ENCODE measurements around the gene MLYCD. TPM values are rescaled to one million over a fixed set of nuclear protein-coding genes. Genes with fewer than 3 reads are reported as not detected.

Gene MLYCD
- total and polyA plus RNA-seq, 7 donors: 1.8 to 16.3 (median 9.3) TPM

DNA sequence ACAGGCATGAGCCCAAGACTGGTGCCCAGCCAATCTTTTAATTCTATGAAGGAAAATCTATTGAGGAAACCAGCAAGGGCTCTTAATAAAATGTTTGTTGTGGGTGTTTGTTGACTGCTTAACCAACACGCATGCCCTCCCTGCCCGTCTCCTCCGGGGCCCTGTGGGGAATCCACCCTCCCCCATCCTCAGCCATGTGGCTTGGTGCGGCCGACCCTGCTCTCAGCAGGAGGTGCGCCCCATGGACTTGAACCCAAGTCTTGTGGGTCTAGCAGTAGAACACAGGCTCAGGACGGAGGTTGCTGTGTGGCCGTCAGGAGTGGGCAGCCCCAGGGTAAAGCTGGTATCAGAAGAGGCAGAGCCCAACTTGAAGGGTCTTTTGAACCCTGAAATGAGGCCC, 45.1 kb upstream of the MLYCD start:
- H3K4me1 ChIP-seq: no peaks in the 10 kb centered on the region
- H3K27ac ChIP-seq: no peak overlapping the region
- DNase-seq: no peak
- H3K9me3 ChIP-seq: no peaks in the 10 kb centered on the region
- no peaks in the 10 kb centered on the region for H3K27me3 ChIP-seq
- TF ChIP-seq POLR2AphosphoS5 (IDR thresholded peaks at IDR 0.05): no peak
- no peaks in the 10 kb centered on the region for H3K36me3 ChIP-seq
- intact Hi-C loops (cut with DNase I): no loop called here
- WGBS, 2 donors: 93 to 97% methylated on average over 8 of the region's 8 CpGs
- no peak overlapping the region for H3K4me3 ChIP-seq

DNA sequence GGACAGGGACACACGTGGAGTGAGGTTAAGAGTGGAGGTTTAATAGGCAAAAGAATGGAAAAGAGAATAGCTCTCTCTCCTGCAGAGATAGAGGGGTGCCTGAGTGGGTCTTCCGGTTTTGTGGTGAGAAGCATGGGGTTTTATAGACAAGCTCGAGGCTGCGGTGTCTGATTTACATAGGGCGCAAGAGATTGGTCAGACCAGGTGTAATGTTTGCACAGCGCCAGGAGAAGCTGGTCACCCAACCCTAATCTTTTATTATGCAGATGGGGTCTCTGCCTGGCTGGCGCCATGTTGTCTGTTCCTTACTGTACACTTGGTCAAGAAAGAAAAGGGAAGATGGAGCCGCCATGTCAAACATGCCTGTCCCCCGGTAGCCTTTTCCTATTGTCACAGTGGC, 44.5 kb upstream of the MLYCD start:
- H3K27me3 ChIP-seq: no peaks in the 10 kb centered on the region
- no peaks in the 10 kb centered on the region for H3K9me3 ChIP-seq
- WGBS, 2 donors: 81 to 84% methylated on average over 9 of the region's 9 CpGs
- TF ChIP-seq, protein P1, sequence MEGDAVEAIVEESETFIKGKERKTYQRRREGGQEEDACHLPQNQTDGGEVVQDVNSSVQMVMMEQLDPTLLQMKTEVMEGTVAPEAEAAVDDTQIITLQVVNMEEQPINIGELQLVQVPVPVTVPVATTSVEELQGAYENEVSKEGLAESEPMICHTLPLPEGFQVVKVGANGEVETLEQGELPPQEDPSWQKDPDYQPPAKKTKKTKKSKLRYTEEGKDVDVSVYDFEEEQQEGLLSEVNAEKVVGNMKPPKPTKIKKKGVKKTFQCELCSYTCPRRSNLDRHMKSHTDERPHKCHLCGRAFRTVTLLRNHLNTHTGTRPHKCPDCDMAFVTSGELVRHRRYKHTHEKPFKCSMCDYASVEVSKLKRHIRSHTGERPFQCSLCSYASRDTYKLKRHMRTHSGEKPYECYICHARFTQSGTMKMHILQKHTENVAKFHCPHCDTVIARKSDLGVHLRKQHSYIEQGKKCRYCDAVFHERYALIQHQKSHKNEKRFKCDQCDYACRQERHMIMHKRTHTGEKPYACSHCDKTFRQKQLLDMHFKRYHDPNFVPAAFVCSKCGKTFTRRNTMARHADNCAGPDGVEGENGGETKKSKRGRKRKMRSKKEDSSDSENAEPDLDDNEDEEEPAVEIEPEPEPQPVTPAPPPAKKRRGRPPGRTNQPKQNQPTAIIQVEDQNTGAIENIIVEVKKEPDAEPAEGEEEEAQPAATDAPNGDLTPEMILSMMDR (IDR thresholded peaks at IDR 0.05): no peak
- TF ChIP-seq POLR2A (IDR thresholded peaks at IDR 0.05) (no peak), EP300 (IDR thresholded peaks at IDR 0.05) (no peak), POLR2AphosphoS5 (IDR thresholded peaks at IDR 0.05) (no peak)
- no peak overlapping the region for H3K27ac ChIP-seq
- no peak overlapping the region for H3K4me3 ChIP-seq
- intact Hi-C loops (cut with DNase I): no loop called here
- H3K4me1 ChIP-seq: no peaks in the 10 kb centered on the region
- no peaks in the 10 kb centered on the region for H3K36me3 ChIP-seq
- DNase-seq: no peak

DNA sequence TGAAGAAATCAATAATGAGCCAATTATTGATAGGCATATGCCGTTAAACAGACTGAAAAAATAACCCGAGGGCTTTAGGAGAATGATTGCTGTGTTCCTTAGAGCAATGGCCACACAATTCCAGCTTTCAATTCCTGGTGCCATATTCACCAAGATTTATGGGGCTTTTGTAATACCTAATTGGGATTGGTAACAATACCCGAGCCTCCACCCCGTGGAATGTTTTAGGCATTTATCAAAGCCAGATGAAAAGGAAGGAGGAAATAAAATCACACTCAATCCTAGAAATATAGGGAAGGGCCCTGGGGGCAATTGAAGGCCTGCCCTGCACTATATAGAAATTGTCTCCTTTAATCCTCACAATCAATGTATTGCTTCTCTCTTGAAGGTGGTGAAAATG, 42.1 kb upstream of the MLYCD start:
- Histone ChIP-seq H3K36me3 (no peaks in the 10 kb centered on the region), H3K9me3 (no peaks in the 10 kb centered on the region), H3K4me3 (no peak overlapping the region), H3K27ac (no peak overlapping the region), H3K4me1 (no peaks in the 10 kb centered on the region), H3K27me3 (no peaks in the 10 kb centered on the region)
- no peak for DNase-seq
- WGBS, 2 donors: 54 to 79% methylated on average over 4 of the region's 4 CpGs
- no peak for TF ChIP-seq POLR2A (IDR thresholded peaks at IDR 0.05)
- intact Hi-C loops (cut with DNase I): no loop called here

DNA sequence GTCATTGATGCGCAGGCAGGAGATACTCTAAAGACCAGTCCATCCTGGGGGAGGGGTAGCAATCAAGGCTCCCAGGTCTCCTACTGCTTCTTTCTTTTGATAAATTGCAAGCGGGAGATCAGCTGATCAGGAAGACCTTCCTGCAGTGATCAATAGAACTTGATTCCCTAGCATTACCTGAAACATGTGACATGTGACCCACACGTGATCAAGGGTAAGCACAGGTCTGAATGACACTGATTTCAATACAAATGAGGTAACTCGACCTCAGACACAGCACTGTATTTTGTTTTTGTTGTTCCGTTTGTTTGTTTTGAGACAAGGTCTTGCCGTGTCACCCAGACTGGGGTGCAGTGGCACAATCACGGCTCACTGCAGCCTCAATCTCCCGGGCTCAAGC, 39.6 kb upstream of the MLYCD start:
- Histone ChIP-seq H3K9me3 (no peaks in the 10 kb centered on the region), H3K4me3 (no peak overlapping the region), H3K27ac (no peak overlapping the region), H3K4me1 (no peaks in the 10 kb centered on the region), H3K27me3 (no peaks in the 10 kb centered on the region), H3K36me3 (no peaks in the 10 kb centered on the region)
- TF ChIP-seq, protein P1 (IDR thresholded peaks at IDR 0.05): no peak
- TF ChIP-seq POLR2A (IDR thresholded peaks at IDR 0.05) (no peak), POLR2AphosphoS5 (IDR thresholded peaks at IDR 0.05) (no peak), EP300 (IDR thresholded peaks at IDR 0.05) (no peak)
- intact Hi-C loops (cut with DNase I): no loop called here
- no peak for DNase-seq
- WGBS, 2 donors: 81 to 86% methylated on average over 8 of the region's 8 CpGs

DNA sequence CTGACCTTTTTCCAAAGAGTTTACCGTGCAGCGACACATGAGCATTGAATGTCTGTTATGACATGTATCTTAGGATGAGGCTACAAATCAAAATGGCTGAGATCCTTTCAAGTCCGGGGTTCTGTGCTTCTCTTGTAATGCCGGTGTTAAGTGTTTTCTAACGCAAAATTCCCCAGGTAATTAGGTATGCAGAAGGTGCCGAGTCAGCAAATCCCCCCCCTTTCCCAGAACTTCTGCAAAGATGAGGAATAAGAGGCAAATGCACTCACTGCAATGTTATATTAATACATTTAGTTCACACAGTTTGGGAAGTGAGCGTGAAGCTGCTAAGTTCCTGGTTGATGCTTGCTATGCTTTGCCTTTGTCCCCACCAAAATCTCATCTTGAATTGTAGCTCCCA, 36.3 kb upstream of the MLYCD start:
- Histone ChIP-seq H3K27ac (no peak overlapping the region), H3K27me3 (no peaks in the 10 kb centered on the region), H3K36me3 (no peaks in the 10 kb centered on the region), H3K9me3 (no peaks in the 10 kb centered on the region), H3K4me1 (no peaks in the 10 kb centered on the region), H3K4me3 (no peak overlapping the region)
- no peak for DNase-seq
- 53 to 77% methylated on average over 7 of the region's 7 CpGs for WGBS, 2 donors
- TF ChIP-seq POLR2A (IDR thresholded peaks at IDR 0.05) (no peak), POLR2AphosphoS5 (IDR thresholded peaks at IDR 0.05) (no peak), EP300 (IDR thresholded peaks at IDR 0.05) (no peak)
- TF ChIP-seq, protein P1 (IDR thresholded peaks at IDR 0.05): no peak
- intact Hi-C loops (cut with DNase I): no loop called here

DNA sequence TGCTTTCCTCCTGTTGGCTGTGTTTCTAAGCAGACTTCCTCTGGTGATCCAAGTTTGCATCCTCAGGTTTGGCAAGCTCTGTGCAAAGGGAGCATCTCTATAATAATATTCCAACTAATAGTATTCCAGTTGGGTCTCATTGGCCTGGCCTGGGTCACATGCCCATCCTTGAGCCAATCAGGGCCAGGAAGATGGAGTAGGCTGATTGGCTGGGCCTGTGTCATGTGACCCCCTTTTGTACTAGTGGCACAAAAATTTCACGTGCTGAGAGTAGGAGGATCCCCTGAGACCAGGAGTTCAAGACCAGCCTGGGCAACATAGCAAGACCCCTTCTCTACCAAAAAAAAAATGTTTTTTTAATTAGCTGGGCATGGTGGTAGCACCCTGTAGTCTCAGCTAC, 35.2 kb upstream of the MLYCD start:
- Histone ChIP-seq H3K27ac (no peak overlapping the region), H3K27me3 (no peaks in the 10 kb centered on the region)

More for the DNA sequence above, 35.2 kb upstream of the MLYCD start:
- H3K9me3 ChIP-seq: no peaks in the 10 kb centered on the region
- TF ChIP-seq, protein P1 (IDR thresholded peaks at IDR 0.05): no peak
- TF ChIP-seq POLR2AphosphoS5 (IDR thresholded peaks at IDR 0.05): no peak
- TF ChIP-seq EP300 (IDR thresholded peaks at IDR 0.05): no peak
- TF ChIP-seq POLR2A (IDR thresholded peaks at IDR 0.05): no peak
- 85 to 95% methylated on average over 1 of the region's 1 CpG for WGBS, 2 donors
- H3K4me3 ChIP-seq: no peak overlapping the region
- no peak for DNase-seq
- intact Hi-C loops (cut with DNase I): no loop called here
- no peaks in the 10 kb centered on the region for H3K4me1 ChIP-seq
- H3K36me3 ChIP-seq: no peaks in the 10 kb centered on the region
